ENCODE results near the gene SPATS2L.

- no peak for TF ChIP-seq CTCF (IDR thresholded peaks at IDR 0.05; ENCODE audit: low read length)
- TF ChIP-seq EZH2 (optimal IDR thresholded peaks at IDR 0.05; ENCODE audit: low read depth, low read length) = no peak
- no peak for TF ChIP-seq EZH2phosphoT487 (IDR thresholded peaks at IDR 0.05; ENCODE audit: low read length)
Measured at GRCh38 chr2:200443916-200444315, 137.4 kb downstream of the SPATS2L start.

Measured in MM.1S (cell line).